Measurements from ENCODE around the gene KRT13.
"Not testable (repeated sequence)": the region's sequence is repeated elsewhere in the genome, so short reads cannot be mapped to it uniquely, and the experiment has no call there.

KRT13 gene

DNA sequence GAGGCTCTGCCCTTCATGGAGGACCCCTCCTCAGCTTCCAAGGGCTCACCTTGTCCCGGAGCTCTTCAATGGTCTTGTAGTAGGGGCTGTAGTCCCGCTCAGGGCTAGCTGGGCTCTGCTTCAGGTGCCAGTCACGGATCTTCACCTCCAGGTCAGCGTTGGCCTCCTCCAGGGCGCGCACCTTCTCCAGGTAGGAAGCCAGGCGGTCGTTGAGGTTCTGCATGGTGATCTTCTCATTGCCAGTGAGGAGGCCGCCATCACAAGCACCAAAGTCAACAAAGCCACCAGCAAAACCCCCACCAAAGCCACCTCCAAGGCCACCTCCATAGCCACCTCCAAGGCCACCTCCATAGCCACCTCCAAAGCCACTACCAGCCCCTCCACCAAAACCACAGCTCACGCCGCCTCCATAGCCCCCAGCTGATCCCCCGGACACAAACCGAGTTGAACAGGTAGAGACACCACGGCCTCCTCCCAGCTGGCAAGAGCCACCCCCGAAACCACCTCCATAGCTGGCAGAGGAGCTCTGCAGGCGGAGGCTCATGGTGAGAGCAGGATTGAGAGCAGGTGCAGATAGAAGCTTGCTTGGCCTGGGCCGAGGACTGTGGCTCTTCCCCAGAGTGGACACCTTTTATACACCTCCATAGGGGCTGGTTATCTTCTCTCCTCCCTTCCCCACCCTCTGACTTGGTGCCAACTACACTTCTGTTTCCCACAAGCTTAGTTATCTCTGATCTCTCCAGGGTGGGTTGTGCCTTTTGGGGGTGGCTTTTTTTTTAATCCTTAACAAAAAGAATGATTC, at the start of gene KRT13:
TSS of gene KRT13 (minus strand) at position 606 of the 802 bp plus-strand sequence. CDS start at position 544, 62 bp downstream.
- Mint-ChIP-seq H3K4me1 (ENCODE audit: low read depth) (no peaks in the 10 kb centered on the region), H3K4me3 (no peak within 1 kb of the TSS), H3K27me3 (no peaks in the 10 kb centered on the region), H3K27ac (no peak within 1 kb of the TSS), H3K9me3 (ENCODE audit: low read depth) (no peaks in the 10 kb centered on the region), H3K36me3 (no peaks in the 10 kb centered on the region)

DNA sequence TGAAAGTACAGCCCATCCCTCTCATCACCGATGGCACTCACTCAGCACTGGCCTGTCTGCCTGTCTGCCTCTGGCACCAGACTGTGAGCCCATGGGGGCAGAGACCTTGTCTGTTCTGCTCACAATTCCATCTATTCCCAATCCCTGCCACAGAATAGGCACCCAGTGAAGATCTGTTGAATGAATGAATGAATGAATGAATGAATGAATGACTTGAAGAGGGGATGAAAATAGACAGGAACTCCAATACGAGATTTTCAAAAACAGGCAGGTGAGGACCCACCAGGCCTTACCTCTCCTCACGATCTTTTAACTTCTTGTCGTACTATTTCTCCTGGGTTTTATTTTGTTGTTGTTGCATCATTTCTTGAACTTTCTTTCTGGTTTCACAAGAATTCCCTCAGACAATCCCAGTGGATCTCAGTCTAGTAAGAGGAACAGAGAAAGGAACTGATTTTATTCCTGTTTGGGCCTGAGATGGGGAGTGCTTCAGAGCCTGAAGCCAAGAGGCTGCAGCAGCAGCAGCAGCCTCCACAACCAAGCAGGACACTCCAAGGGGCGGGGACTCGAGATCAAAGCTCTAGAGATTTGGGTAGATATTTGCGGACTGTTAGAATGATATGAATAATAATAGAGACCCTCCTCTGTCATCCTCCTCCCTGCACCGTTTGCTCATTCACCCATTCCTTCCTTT, 48.7 kb upstream of the KRT13 start:
- Mint-ChIP-seq H3K9me3 (ENCODE audit: low read depth) (no peaks in the 10 kb centered on the region), H3K4me1 (ENCODE audit: low read depth) (peaks cover 6% of the 10 kb centered on the region), H3K4me3 (no peak overlapping the region), H3K36me3 (peaks cover 2% of the 10 kb centered on the region), H3K27me3 (peaks cover 12% of the 10 kb centered on the region), H3K27ac (no peak overlapping the region)

DNA sequence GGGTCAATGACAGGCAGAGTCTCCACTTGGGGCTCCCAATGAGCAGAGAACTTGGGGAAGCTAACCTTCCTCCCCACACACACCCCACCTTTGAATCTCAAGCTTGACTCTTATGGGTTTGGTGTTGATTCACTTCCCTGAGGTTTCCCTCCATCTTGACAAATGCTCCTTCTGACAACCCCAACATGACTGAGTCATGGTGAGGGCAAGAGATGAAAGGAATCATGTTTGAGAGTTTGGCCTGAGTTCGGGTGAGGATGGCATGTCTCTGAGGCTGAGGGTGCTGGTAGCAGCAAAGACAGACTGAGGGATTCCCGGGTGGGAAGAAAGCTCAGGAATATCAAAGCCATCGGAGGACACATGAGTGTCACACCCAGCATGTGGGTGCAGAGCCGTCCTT, 47.8 kb upstream of the KRT13 start:
- Mint-ChIP-seq H3K4me3 (no peak overlapping the region), H3K27me3 (peaks cover 10% of the 10 kb centered on the region), H3K27ac (no peak overlapping the region), H3K9me3 (ENCODE audit: low read depth) (no peaks in the 10 kb centered on the region), H3K36me3 (peaks cover 2% of the 10 kb centered on the region), H3K4me1 (ENCODE audit: low read depth) (peaks cover 14% of the 10 kb centered on the region)

DNA sequence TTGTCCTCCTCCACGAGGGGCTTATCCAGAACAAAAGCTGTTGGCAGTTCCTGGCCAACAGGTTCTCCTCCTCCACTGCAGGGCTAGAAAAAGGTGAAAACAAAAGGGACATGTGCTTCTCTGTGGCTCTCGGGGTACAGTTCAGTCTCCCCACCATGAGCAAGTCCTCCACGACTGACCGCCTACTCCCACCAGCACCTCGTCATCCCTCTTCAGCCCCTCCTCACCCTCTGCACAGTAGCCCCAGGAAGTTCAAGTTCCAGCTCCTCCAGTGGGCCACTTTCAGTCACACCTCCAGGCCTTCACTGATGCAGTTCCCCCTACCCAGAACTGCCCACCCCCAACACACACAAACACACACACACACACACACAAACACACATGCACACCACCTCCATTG, 47.0 kb upstream of the KRT13 start:
- H3K36me3 Mint-ChIP-seq: peaks cover 2% of the 10 kb centered on the region
- H3K9me3 Mint-ChIP-seq (ENCODE audit: low read depth): no peaks in the 10 kb centered on the region
- peaks cover 19% of the 10 kb centered on the region for H3K4me1 Mint-ChIP-seq (ENCODE audit: low read depth)
- H3K27ac Mint-ChIP-seq: no peak overlapping the region
- no peak overlapping the region for H3K4me3 Mint-ChIP-seq
- peaks cover 7% of the 10 kb centered on the region for H3K27me3 Mint-ChIP-seq

DNA sequence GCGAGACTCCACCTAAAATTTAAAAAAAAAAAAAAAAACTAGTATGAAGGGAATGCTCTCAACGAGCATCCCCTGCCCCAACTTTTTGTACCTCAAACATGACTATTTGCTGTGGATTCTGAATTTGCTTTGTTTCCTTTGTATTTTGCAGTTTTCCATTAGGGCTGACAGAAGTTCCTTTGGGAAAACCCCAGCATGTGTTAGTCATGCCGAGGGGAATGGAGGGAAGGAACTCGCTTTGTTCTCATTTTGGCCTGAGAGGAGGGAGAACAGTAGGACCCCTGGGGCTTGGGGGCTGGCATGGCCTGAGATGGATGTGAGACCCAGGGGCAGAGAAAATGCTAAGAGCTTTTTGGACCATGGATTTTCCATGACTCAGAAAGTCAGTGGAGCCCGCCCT, 46.0 kb upstream of the KRT13 start:
- Mint-ChIP-seq H3K4me3 (no peak overlapping the region), H3K36me3 (peaks cover 4% of the 10 kb centered on the region), H3K9me3 (ENCODE audit: low read depth) (no peaks in the 10 kb centered on the region), H3K4me1 (ENCODE audit: low read depth) (peaks cover 19% of the 10 kb centered on the region), H3K27ac (no peak overlapping the region), H3K27me3 (peaks cover 8% of the 10 kb centered on the region)

DNA sequence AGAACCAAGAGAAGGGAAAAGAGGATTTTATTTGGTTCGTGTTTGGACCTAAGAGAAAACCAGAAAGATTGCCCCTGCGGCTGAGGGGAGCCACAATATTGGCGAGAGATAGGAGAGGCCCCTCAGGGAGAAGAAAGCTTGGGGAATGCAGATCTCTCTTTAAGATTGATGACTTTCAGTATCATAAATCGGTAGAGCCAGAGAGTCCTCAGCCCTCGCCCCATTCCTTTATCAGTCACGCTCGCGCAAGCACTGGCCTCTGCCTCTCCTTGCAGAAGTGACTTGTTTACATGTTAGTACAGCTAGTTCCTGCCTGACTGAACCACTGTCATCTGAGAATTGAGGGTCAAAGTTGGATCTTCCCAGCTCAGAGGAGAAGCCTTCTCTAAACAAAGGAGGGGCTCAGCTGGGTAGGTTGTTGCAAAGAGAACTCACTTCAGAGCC, 44.2 kb upstream of the KRT13 start:
- Mint-ChIP-seq H3K4me3 (no peak overlapping the region), H3K4me1 (ENCODE audit: low read depth) (peaks cover 19% of the 10 kb centered on the region), H3K9me3 (ENCODE audit: low read depth) (no peaks in the 10 kb centered on the region), H3K36me3 (peaks cover 4% of the 10 kb centered on the region), H3K27ac (peak overlapping the region; percentile 50), H3K27me3 (peaks cover 8% of the 10 kb centered on the region)

DNA sequence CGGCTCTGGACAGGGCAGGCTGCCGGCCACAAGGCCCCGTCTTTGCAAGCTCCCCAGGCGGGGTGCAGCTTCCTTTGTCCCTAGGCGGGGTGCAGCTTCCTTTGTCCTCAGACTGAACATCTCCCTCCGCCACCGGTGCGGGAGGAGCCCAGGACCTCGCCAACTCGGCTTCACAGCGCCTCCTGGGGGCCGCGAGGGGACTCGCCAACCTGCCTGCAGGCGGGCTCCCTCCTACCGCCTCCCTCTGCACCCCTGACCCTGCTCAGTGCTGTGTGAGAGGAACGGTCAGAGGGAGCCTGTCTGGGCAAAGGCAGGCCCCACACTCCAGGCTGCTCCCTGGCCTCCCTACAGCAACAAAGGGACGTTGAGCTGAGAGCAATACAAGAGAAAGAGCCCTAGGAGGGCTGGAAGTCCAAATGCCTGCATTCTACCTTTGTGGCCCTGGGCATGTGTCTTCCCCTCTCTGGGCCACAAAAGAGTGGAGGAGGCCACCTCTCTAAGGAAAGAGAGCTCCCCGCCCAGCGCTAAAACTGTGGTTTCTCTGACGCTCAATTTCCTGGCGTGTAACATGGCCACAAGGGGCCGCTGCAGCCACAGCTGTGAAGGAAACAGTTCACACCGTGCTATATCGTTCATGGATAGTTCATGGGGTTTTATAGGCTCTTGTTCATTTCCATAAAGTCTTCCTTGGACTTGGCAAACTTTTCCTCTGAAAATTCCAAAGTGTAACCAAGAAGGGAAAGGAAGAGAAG, 43.6 kb upstream of the KRT13 start:
- H3K4me1 Mint-ChIP-seq (ENCODE audit: low read depth): peaks cover 19% of the 10 kb centered on the region
- peaks cover 5% of the 10 kb centered on the region for H3K27me3 Mint-ChIP-seq
- no peaks in the 10 kb centered on the region for H3K9me3 Mint-ChIP-seq (ENCODE audit: low read depth)
- peak overlapping the region; percentile 50 for H3K27ac Mint-ChIP-seq
- peak overlapping the region; percentile 49 for H3K4me3 Mint-ChIP-seq
- peaks cover 2% of the 10 kb centered on the region for H3K36me3 Mint-ChIP-seq

DNA sequence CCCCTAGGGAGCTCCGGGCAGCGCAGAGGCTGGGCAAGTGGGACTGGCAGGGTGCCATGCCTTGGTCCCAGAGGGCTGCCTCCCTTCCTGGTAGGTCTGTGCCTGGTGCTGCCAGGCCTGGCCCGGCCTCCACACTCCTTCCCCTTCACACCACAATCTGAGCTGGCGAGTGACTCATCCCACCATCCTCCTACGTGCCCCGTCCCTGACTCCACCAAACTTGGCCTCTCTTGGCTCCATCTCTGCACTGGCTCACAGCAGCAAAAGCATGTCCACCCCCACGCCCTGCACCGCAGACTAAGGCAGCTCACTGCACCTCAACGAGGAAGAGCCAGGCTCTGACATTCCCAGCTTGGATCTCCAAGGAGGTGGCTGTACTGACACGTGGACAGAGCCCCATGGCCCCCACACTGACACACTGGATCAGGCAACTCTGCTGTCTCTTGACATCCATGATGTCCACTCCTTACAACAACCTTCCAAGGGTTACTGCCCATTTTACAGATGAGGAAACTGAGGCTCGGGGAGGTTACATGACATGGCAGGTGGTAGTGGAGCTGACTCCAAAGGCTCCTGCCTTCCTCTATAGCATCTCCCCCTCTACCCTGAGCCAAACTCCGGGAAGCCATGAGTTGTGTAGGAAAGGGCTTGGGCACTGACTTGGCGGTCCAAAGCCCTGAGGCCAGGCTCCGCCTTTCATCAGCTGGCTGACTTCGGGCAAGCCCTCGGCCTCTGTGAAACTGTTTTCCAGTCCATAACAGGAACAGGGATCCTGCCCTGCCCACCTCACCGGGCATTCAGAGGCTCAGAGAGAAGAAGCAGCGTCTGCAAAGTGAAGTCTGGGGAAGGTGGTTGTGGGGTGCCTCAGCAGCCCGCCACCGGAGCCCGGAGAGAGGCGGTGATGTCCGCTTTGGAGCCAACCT, 42.8 kb upstream of the KRT13 start:
- Mint-ChIP-seq H3K4me1 (ENCODE audit: low read depth) (peaks cover 19% of the 10 kb centered on the region), H3K27me3 (peaks cover 4% of the 10 kb centered on the region), H3K27ac (peak overlapping the region; percentile 55), H3K9me3 (ENCODE audit: low read depth) (no peaks in the 10 kb centered on the region), H3K36me3 (peaks cover 2% of the 10 kb centered on the region), H3K4me3 (peak overlapping the region; percentile 56)

DNA sequence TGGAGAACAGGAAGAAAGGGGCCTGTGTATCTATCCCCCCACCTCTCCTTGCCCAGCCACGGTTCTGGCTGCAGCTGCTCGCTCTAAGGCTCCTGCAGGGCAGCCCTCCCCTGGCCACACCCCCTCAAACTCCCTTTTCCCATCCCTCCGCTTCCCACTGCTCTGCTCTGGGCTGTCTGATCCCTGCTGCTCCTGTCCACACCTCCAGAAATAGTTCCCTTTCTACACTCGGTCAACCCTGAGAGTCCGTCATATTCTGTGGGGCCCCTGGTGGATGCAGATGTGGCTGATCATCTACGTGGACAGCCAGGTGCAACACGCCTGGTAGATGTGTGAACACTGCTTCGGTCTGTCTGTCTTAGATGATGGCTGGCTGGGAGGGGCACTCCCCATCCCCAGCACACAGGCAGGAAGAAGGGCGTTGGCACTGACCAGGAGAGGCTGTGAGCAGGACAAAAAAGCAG, 42.0 kb upstream of the KRT13 start:
- Mint-ChIP-seq H3K4me1 (ENCODE audit: low read depth) (peaks cover 19% of the 10 kb centered on the region), H3K4me3 (no peak overlapping the region), H3K27me3 (peaks cover 2% of the 10 kb centered on the region), H3K27ac (no peak overlapping the region), H3K9me3 (ENCODE audit: low read depth) (no peaks in the 10 kb centered on the region), H3K36me3 (peaks cover 2% of the 10 kb centered on the region)

GRCh38 chr17:41546819-41547218, 41.4 kb upstream of the KRT13 start:
- Mint-ChIP-seq H3K27me3 (peaks cover 2% of the 10 kb centered on the region), H3K4me1 (ENCODE audit: low read depth) (peaks cover 19% of the 10 kb centered on the region), H3K9me3 (ENCODE audit: low read depth) (no peaks in the 10 kb centered on the region), H3K27ac (no peak overlapping the region), H3K36me3 (peaks cover 2% of the 10 kb centered on the region), H3K4me3 (no peak overlapping the region)

- Mint-ChIP-seq H3K27ac (no peak overlapping the region), H3K27me3 (peaks cover 2% of the 10 kb centered on the region), H3K4me1 (ENCODE audit: low read depth) (peaks cover 19% of the 10 kb centered on the region), H3K9me3 (ENCODE audit: low read depth) (no peaks in the 10 kb centered on the region), H3K36me3 (peaks cover 2% of the 10 kb centered on the region), H3K4me3 (no peak overlapping the region)
These were observed 40.5 kb upstream of the KRT13 start for GRCh38 chr17:41545829-41546410.

DNA sequence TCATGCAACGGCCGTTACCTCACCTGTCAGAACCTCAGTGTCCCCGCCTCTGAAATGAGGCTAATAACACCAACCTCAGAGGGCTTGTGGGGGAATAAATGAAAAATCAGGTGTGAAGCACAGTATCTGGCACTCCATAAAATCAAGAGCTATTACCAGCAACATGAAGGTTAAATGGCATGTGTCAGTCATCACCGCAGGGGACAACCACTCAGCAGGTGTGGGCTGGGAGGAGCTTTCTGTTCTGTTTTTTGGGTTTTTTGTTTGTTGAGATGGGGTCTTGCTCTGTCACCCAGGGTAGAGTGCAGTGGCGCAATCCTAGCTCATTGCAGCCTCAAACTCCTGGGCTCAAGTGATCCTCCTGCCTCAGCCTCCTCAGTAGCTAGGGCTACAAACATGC, 39.5 kb upstream of the KRT13 start:
- Mint-ChIP-seq H3K27ac (no peak overlapping the region), H3K9me3 (ENCODE audit: low read depth) (no peaks in the 10 kb centered on the region), H3K27me3 (peaks cover 2% of the 10 kb centered on the region), H3K4me1 (ENCODE audit: low read depth) (peaks cover 19% of the 10 kb centered on the region), H3K36me3 (peaks cover 2% of the 10 kb centered on the region), H3K4me3 (no peak overlapping the region)

DNA sequence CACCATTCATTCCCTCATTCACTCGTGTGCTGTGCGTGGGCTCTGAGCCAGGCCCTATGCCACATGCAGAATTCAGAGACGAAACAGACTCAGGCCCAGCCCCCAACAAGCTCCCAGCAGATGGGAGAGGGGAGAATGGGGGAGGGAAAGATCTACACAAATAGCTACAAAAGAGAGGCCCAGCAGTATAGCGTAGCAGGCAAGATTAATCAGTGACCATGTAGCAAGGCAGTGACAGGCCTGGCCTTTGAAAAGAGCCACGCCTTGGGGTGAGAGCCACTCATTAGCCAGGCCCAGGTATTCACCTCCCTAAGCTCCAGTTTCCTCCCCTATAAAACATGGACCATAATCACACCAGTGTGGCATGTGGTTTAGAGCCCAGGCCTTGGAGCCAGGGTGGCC, 39.1 kb upstream of the KRT13 start:
- no peaks in the 10 kb centered on the region for H3K9me3 Mint-ChIP-seq (ENCODE audit: low read depth)
- peaks cover 2% of the 10 kb centered on the region for H3K27me3 Mint-ChIP-seq
- H3K27ac Mint-ChIP-seq: no peak overlapping the region

GRCh38 chr17:41542786-41543185, 37.4 kb upstream of the KRT13 start:
- not testable (repeated sequence) for H3K4me3 Mint-ChIP-seq; H3K27me3 Mint-ChIP-seq; H3K9me3 Mint-ChIP-seq (ENCODE audit: low read depth); H3K27ac Mint-ChIP-seq; H3K36me3 Mint-ChIP-seq; H3K4me1 Mint-ChIP-seq (ENCODE audit: low read depth)

More for the DNA sequence above, 39.1 kb upstream of the KRT13 start:
- peaks cover 16% of the 10 kb centered on the region for H3K4me1 Mint-ChIP-seq (ENCODE audit: low read depth)
- H3K4me3 Mint-ChIP-seq: no peak overlapping the region
- H3K36me3 Mint-ChIP-seq: peaks cover 2% of the 10 kb centered on the region
